Measurements from ENCODE around the gene NASP. TPM values are rescaled to one million over a fixed set of nuclear protein-coding genes. Genes with fewer than 3 reads are reported as not detected.

Gene NASP
- total RNA-seq, 1 experiment from 2014 or later: 201 TPM

GRCh38 chr1:45647248-45648021 is 63.6 kb downstream of the NASP start:
- in situ Hi-C loops (cut with HindIII; ENCODE audit: low sequenced_read_pairs): loop anchor here (25.0 kb wide), 1 partner anchor 215 kb away; no protein-coding TSS in a partner anchor
- no peak for DNase-seq (ENCODE audit: low spot score)

GRCh38 chr1:45654540-45655280 is 70.9 kb downstream of the NASP start:
- in situ Hi-C loops (cut with HindIII; ENCODE audit: low sequenced_read_pairs): no loop called here

GRCh38 chr1:45656573-45657226 is 72.9 kb downstream of the NASP start:
- in situ Hi-C loops (cut with HindIII; ENCODE audit: low sequenced_read_pairs): no loop called here

More at GRCh38 chr1:45654540-45655280, 70.9 kb downstream of the NASP start:
- peak; percentile 72 for DNase-seq (ENCODE audit: low spot score)

GRCh38 chr1:45658171-45658570 is 74.3 kb downstream of the NASP start:
- DNase-seq (ENCODE audit: low spot score): no peak
- in situ Hi-C loops (cut with HindIII; ENCODE audit: low sequenced_read_pairs): no loop called here

More at GRCh38 chr1:45656573-45657226, 72.9 kb downstream of the NASP start:
- no peak for DNase-seq (ENCODE audit: low spot score)

GRCh38 chr1:45659222-45659621 is 75.4 kb downstream of the NASP start:
- no peak for DNase-seq (ENCODE audit: low spot score)
- in situ Hi-C loops (cut with HindIII; ENCODE audit: low sequenced_read_pairs): no loop called here

GRCh38 chr1:45660336-45660735 is 76.5 kb downstream of the NASP start:
- in situ Hi-C loops (cut with HindIII; ENCODE audit: low sequenced_read_pairs): no loop called here
- no peak for DNase-seq (ENCODE audit: low spot score)

- in situ Hi-C loops (cut with HindIII; ENCODE audit: low sequenced_read_pairs): no loop called here
- DNase-seq (ENCODE audit: low spot score): no peak
Measured at GRCh38 chr1:45666836-45667235, 83.0 kb downstream of the NASP start.

- no peak for DNase-seq (ENCODE audit: low spot score)
- in situ Hi-C loops (cut with HindIII; ENCODE audit: low sequenced_read_pairs): no loop called here
Measured at GRCh38 chr1:45667321-45668111, 83.7 kb downstream of the NASP start.

Other genes starting within 250 kb of the NASP start
- gene TOE1, start 243.9 kb upstream of the NASP start, total RNA-seq (2014; rRNA removed; shearing (Covaris generic)): 21.4 and 25.0 TPM in 2 replicates
- gene MUTYH, start 243.6 kb upstream of the NASP start, total RNA-seq (2014; rRNA removed; shearing (Covaris generic)): 20.7 and 29.5 TPM in 2 replicates
- gene TESK2, start 92.9 kb upstream of the NASP start, total RNA-seq (2014; rRNA removed; shearing (Covaris generic)): 4.3 and 7.6 TPM in 2 replicates
- 2.5 TPM in 2 replicates for gene CCDC163, start 84.0 kb upstream of the NASP start, total RNA-seq (2014; rRNA removed; shearing (Covaris generic))
- 4.7 and 6.4 TPM in 2 replicates for gene MMACHC, start 83.7 kb upstream of the NASP start, total RNA-seq (2014; rRNA removed; shearing (Covaris generic))
- 1,347 and 1,417 TPM in 2 replicates for gene PRDX1, start 62.2 kb upstream of the NASP start, total RNA-seq (2014; rRNA removed; shearing (Covaris generic))
- gene AKR1A1, start 33.2 kb upstream of the NASP start, total RNA-seq (2014; rRNA removed; shearing (Covaris generic)): 116 TPM in 2 replicates
- gene CCDC17, start 40.0 kb downstream of the NASP start, total RNA-seq (2014; rRNA removed; shearing (Covaris generic)): 0.06 and 3.5 TPM in 2 replicates
- gene GPBP1L1, start 102.5 kb downstream of the NASP start, total RNA-seq (2014; rRNA removed; shearing (Covaris generic)): 94.9 and 108 TPM in 2 replicates
- 57.0 and 79.0 TPM in 2 replicates for gene TMEM69, start 104.1 kb downstream of the NASP start, total RNA-seq (2014; rRNA removed; shearing (Covaris generic))
- gene IPP, start 166.6 kb downstream of the NASP start, total RNA-seq (2014; rRNA removed; shearing (Covaris generic)): 4.4 and 8.4 TPM in 2 replicates
- 31.8 and 46.1 TPM in 2 replicates for gene MAST2, start 219.6 kb downstream of the NASP start, total RNA-seq (2014; rRNA removed; shearing (Covaris generic))